NT2/D1 (cell line): ENCODE data around the gene ZNF385B.

ENCODE experiments used
- YY1 ChIP-seq: IDR thresholded peaks from 2 replicates; pipeline ENCODE4 v1.6.1; 2011; ENCODE audit not compliant: insufficient read length, insufficient read depth
- ZNF274 ChIP-seq: IDR thresholded peaks from 2 replicates; pipeline ENCODE4 v1.6.1; 2011; ENCODE audit warnings: mild to moderate bottlenecking, low read depth, low read length

GRCh38 chr2:179403624-179404023 is 457.8 kb downstream of the ZNF385B start:
- TF ChIP-seq ZNF274 (no peak), YY1 (no peak)
